Measurements from ENCODE around the gene OR1J2.

Gene OR1J2

DNA sequence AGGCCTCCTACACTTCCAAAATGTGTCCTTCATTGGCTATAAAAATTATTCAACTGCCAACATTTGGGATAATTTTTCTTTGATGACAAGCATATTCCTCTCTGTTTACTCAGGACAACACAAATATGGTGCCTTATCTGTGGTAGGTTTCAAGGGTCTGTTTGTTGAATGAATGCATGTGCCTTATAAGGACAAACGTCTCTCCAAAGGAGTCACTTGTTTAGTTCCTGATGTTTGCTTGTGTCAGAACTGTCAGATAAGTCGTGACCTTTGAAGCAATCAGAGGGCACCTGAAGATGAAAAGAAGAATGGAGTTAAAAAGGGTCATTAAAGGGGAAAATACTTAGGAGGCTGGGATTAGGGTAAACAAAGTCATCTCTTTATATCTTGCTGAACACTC is 3.6 kb upstream of the OR1J2 start:
- Histone ChIP-seq H4K20me1 (ENCODE audit: insufficient read depth, low read length) (no peaks in the 10 kb centered on the region), H3K4me1 (ENCODE audit: low read length) (no peaks in the 10 kb centered on the region), H3K27ac (ENCODE audit: low read length) (no peak overlapping the region), H3K4me2 (ENCODE audit: low read length) (no peak overlapping the region), H3K36me3 (replicated peaks; ENCODE audit: low read depth, low read length) (no peaks in the 10 kb centered on the region), H3K79me2 (ENCODE audit: low read length) (no peaks in the 10 kb centered on the region), H3K4me3 (ENCODE audit: low read length) (no peak overlapping the region), H3K9ac (ENCODE audit: low read length) (no peak overlapping the region), H2AFZ (ENCODE audit: low read depth, low read length) (no peak overlapping the region), H3K9me3 (ENCODE audit: insufficient read depth, low read length) (no peaks in the 10 kb centered on the region), H3K27me3 (ENCODE audit: low read depth, low read length) (peaks cover 21% of the 10 kb centered on the region)
- no peak for TF ChIP-seq EZH2phosphoT487 (IDR thresholded peaks at IDR 0.05; ENCODE audit: low read depth)
- TF ChIP-seq, protein P1, sequence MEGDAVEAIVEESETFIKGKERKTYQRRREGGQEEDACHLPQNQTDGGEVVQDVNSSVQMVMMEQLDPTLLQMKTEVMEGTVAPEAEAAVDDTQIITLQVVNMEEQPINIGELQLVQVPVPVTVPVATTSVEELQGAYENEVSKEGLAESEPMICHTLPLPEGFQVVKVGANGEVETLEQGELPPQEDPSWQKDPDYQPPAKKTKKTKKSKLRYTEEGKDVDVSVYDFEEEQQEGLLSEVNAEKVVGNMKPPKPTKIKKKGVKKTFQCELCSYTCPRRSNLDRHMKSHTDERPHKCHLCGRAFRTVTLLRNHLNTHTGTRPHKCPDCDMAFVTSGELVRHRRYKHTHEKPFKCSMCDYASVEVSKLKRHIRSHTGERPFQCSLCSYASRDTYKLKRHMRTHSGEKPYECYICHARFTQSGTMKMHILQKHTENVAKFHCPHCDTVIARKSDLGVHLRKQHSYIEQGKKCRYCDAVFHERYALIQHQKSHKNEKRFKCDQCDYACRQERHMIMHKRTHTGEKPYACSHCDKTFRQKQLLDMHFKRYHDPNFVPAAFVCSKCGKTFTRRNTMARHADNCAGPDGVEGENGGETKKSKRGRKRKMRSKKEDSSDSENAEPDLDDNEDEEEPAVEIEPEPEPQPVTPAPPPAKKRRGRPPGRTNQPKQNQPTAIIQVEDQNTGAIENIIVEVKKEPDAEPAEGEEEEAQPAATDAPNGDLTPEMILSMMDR (IDR thresholded peaks at IDR 0.05; ENCODE audit: low read depth, low read length): no peak

DNA sequence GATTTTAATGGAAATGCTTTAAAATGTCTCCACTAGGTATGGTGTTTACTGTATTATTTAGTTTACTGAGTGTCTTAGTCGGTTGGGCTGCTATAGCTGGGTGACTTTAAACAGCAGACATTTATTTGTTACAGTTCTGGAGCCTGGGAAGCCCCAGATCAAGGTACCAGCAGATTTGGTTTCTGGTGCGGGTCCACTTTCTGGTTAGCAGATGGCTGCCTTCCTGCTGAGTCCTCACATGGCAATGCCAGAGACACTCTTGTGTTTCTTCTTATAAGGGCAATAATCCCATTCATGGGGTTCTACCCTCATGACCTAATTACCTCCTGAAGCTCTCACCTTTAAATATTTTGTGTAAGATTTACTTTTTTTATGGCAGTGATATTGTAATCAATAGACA is 7.6 kb downstream of the OR1J2 start:
- Histone ChIP-seq H3K36me3 (replicated peaks; ENCODE audit: low read depth, low read length) (no peaks in the 10 kb centered on the region), H3K9ac (ENCODE audit: low read length) (no peak overlapping the region), H3K79me2 (ENCODE audit: low read length) (no peaks in the 10 kb centered on the region), H3K4me2 (ENCODE audit: low read length) (no peak overlapping the region), H3K4me1 (ENCODE audit: low read length) (no peaks in the 10 kb centered on the region), H4K20me1 (ENCODE audit: insufficient read depth, low read length) (no peaks in the 10 kb centered on the region), H2AFZ (ENCODE audit: low read depth, low read length) (no peak overlapping the region), H3K27ac (ENCODE audit: low read length) (no peak overlapping the region), H3K27me3 (ENCODE audit: low read depth, low read length) (peaks cover 39% of the 10 kb centered on the region; the same call in 1 of the 2 replicates), H3K4me3 (ENCODE audit: low read length) (no peak overlapping the region), H3K9me3 (ENCODE audit: insufficient read depth, low read length) (no peaks in the 10 kb centered on the region)
- TF ChIP-seq EZH2phosphoT487 (IDR thresholded peaks at IDR 0.05; ENCODE audit: low read depth): no peak
- TF ChIP-seq, protein P1 (IDR thresholded peaks at IDR 0.05; ENCODE audit: low read depth, low read length): no peak

- Histone ChIP-seq H3K9ac (ENCODE audit: low read length) (no peak within 1 kb of the TSS), H3K4me2 (ENCODE audit: low read length) (no peak within 1 kb of the TSS), H3K9me3 (ENCODE audit: insufficient read depth, low read length) (no peaks in the 10 kb centered on the region), H3K36me3 (replicated peaks; ENCODE audit: low read depth, low read length) (no peaks in the 10 kb centered on the region), H3K27ac (ENCODE audit: low read length) (no peak within 1 kb of the TSS), H3K79me2 (ENCODE audit: low read length) (no peaks in the 10 kb centered on the region), H4K20me1 (ENCODE audit: insufficient read depth, low read length) (no peaks in the 10 kb centered on the region), H2AFZ (ENCODE audit: low read depth, low read length) (no peak within 1 kb of the TSS), H3K27me3 (ENCODE audit: low read depth, low read length) (peaks cover 39% of the 10 kb centered on the region; the same call in 1 of the 2 replicates), H3K4me1 (ENCODE audit: low read length) (no peaks in the 10 kb centered on the region), H3K4me3 (ENCODE audit: low read length) (no peak within 1 kb of the TSS)
- no peak for TF ChIP-seq EZH2phosphoT487 (IDR thresholded peaks at IDR 0.05; ENCODE audit: low read depth)
- TF ChIP-seq, protein P1 (IDR thresholded peaks at IDR 0.05; ENCODE audit: low read depth, low read length): no peak
Measured at GRCh38 chr9:122518841-122519240, 8.2 kb downstream of the OR1J2 start, which contains the start of gene OR1J4. Gene OR1J4, plus strand, starts transcription at chr9:122519141. Its CDS starts 0 bp downstream, at chr9:122519141.

DNA sequence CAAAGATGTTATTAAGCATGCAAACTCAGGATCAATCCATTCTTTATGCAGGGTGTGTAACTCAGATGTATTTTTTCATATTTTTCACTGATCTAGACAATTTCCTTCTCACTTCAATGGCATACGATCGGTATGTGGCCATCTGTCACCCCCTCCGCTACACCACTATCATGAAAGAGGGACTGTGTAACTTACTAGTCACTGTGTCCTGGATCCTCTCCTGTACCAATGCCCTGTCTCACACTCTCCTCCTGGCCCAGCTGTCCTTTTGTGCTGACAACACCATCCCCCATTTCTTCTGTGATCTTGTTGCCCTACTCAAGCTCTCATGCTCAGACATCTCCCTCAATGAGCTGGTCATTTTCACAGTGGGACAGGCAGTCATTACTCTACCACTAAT is 8.8 kb downstream of the OR1J2 start:
- Histone ChIP-seq H4K20me1 (ENCODE audit: insufficient read depth, low read length) (no peaks in the 10 kb centered on the region), H2AFZ (ENCODE audit: low read depth, low read length) (no peak overlapping the region), H3K79me2 (ENCODE audit: low read length) (no peaks in the 10 kb centered on the region), H3K4me2 (ENCODE audit: low read length) (no peak overlapping the region), H3K4me1 (ENCODE audit: low read length) (no peaks in the 10 kb centered on the region), H3K27ac (ENCODE audit: low read length) (no peak overlapping the region), H3K27me3 (ENCODE audit: low read depth, low read length) (peaks cover 39% of the 10 kb centered on the region; the same call in 1 of the 2 replicates), H3K9ac (ENCODE audit: low read length) (no peak overlapping the region), H3K9me3 (ENCODE audit: insufficient read depth, low read length) (no peaks in the 10 kb centered on the region), H3K36me3 (replicated peaks; ENCODE audit: low read depth, low read length) (no peaks in the 10 kb centered on the region), H3K4me3 (ENCODE audit: low read length) (no peak overlapping the region)
- TF ChIP-seq EZH2phosphoT487 (IDR thresholded peaks at IDR 0.05; ENCODE audit: low read depth): no peak
- TF ChIP-seq, protein P1 (IDR thresholded peaks at IDR 0.05; ENCODE audit: low read depth, low read length): no peak

Measured in OCI-LY3 (cell line).